Measurements from ENCODE around the gene TMEM72. TPM values are rescaled to one million over a fixed set of nuclear protein-coding genes. Genes with fewer than 3 reads are reported as not detected.
A peak's percentile ranks its signal among the peaks of the same experiment; 100 is the strongest.

Gene TMEM72
- polyA plus RNA-seq, 1 donor (not counting 4 experiments of a cell fraction or from before 2014, with no cell fraction given), result not detected

- Histone ChIP-seq H4K20me1 (ENCODE audit: control insufficient read depth, extremely low read depth, insufficient read depth, low read length) (no peaks in the 10 kb centered on the region), H3K4me2 (ENCODE audit: control insufficient read depth, extremely low read depth, insufficient read depth, low read depth, low read length) (peak overlapping the region; percentile 73), H3K27ac (ENCODE audit: control insufficient read depth, insufficient read depth, low read length) (peak overlapping the region; percentile 85), H3K27me3 (ENCODE audit: control insufficient read depth, extremely low read depth, insufficient read depth, low read length) (no peaks in the 10 kb centered on the region), H3K36me3 (ENCODE audit: control insufficient read depth in 2 of 2, extremely low read depth in 1 of 2, insufficient read depth in 2 of 2, low read length in 2 of 2) (no peaks in the 10 kb centered on the region), H3K4me1 (ENCODE audit: control insufficient read depth, extremely low read depth, insufficient read depth, low read length) (peaks cover 45% of the 10 kb centered on the region), H3K79me2 (ENCODE audit: control insufficient read depth, insufficient read depth, low read length) (no peaks in the 10 kb centered on the region), H3K9ac (ENCODE audit: control insufficient read depth, extremely low read depth, insufficient read depth, low read length) (peak overlapping the region; percentile 65), H3K9me1 (ENCODE audit: control insufficient read depth, extremely low read depth, insufficient read depth, low read length) (no peaks in the 10 kb centered on the region), H3K4me3 (ENCODE audit: control insufficient read depth in 2 of 3, extremely low read depth in 1 of 3, insufficient read depth in 2 of 3, low read depth in 1 of 3, low read length in 3 of 3) (no peak overlapping the region), H2AFZ (ENCODE audit: control insufficient read depth, low read length) (no peak overlapping the region), H3K9me3 (ENCODE audit: control insufficient read depth, low read depth, low read length) (no peaks in the 10 kb centered on the region)
- DNase-seq (ENCODE audit: low read depth, low spot score) (no peak), FAIRE-seq (no peak)
- TF ChIP-seq, protein P1, sequence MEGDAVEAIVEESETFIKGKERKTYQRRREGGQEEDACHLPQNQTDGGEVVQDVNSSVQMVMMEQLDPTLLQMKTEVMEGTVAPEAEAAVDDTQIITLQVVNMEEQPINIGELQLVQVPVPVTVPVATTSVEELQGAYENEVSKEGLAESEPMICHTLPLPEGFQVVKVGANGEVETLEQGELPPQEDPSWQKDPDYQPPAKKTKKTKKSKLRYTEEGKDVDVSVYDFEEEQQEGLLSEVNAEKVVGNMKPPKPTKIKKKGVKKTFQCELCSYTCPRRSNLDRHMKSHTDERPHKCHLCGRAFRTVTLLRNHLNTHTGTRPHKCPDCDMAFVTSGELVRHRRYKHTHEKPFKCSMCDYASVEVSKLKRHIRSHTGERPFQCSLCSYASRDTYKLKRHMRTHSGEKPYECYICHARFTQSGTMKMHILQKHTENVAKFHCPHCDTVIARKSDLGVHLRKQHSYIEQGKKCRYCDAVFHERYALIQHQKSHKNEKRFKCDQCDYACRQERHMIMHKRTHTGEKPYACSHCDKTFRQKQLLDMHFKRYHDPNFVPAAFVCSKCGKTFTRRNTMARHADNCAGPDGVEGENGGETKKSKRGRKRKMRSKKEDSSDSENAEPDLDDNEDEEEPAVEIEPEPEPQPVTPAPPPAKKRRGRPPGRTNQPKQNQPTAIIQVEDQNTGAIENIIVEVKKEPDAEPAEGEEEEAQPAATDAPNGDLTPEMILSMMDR (optimal IDR thresholded peaks at IDR 0.05 in 1 of 3, IDR thresholded peaks at IDR 0.05 in 1 of 3, conservative IDR thresholded peaks at IDR 0.05 in 1 of 3; ENCODE audit: extremely low read depth in 1 of 3, insufficient read depth in 2 of 3, low read length in 3 of 3), result no peak
- no peak for TF ChIP-seq EZH2 (IDR thresholded peaks at IDR 0.05; ENCODE audit: low read length)
- dilution Hi-C loops (cut with MboI; ENCODE audit: extremely low pct_ligation_motif_present, low sequenced_read_pairs), result no loop called here
These were observed 71.0 kb downstream of the TMEM72 start for GRCh38 chr10:44982114-44982460.

- Histone ChIP-seq H3K9ac (ENCODE audit: control insufficient read depth, extremely low read depth, insufficient read depth, low read length) (no peak overlapping the region), H3K27ac (ENCODE audit: control insufficient read depth, insufficient read depth, low read length) (no peak overlapping the region)
- dilution Hi-C loops (cut with MboI; ENCODE audit: extremely low pct_ligation_motif_present, low sequenced_read_pairs), result no loop called here
These were observed 71.4 kb downstream of the TMEM72 start for GRCh38 chr10:44982496-44982895.

More at GRCh38 chr10:44982496-44982895, 71.4 kb downstream of the TMEM72 start:
- Histone ChIP-seq H3K4me1 (ENCODE audit: control insufficient read depth, extremely low read depth, insufficient read depth, low read length) (peaks cover 45% of the 10 kb centered on the region), H3K4me2 (ENCODE audit: control insufficient read depth, extremely low read depth, insufficient read depth, low read depth, low read length) (no peak overlapping the region), H3K9me1 (ENCODE audit: control insufficient read depth, extremely low read depth, insufficient read depth, low read length) (no peaks in the 10 kb centered on the region), H4K20me1 (ENCODE audit: control insufficient read depth, extremely low read depth, insufficient read depth, low read length) (no peaks in the 10 kb centered on the region), H3K4me3 (ENCODE audit: control insufficient read depth in 2 of 3, extremely low read depth in 1 of 3, insufficient read depth in 2 of 3, low read depth in 1 of 3, low read length in 3 of 3) (no peak overlapping the region), H3K9me3 (ENCODE audit: control insufficient read depth, low read depth, low read length) (no peaks in the 10 kb centered on the region), H3K36me3 (ENCODE audit: control insufficient read depth in 2 of 2, extremely low read depth in 1 of 2, insufficient read depth in 2 of 2, low read length in 2 of 2) (no peaks in the 10 kb centered on the region), H3K27me3 (ENCODE audit: control insufficient read depth, extremely low read depth, insufficient read depth, low read length) (no peaks in the 10 kb centered on the region), H3K79me2 (ENCODE audit: control insufficient read depth, insufficient read depth, low read length) (no peaks in the 10 kb centered on the region), H2AFZ (ENCODE audit: control insufficient read depth, low read length) (no peak overlapping the region)
- DNase-seq (ENCODE audit: low read depth, low spot score), result no peak
- no peak for TF ChIP-seq EZH2 (IDR thresholded peaks at IDR 0.05; ENCODE audit: low read length)
- TF ChIP-seq, protein P1 (optimal IDR thresholded peaks at IDR 0.05 in 1 of 3, IDR thresholded peaks at IDR 0.05 in 1 of 3, conservative IDR thresholded peaks at IDR 0.05 in 1 of 3; ENCODE audit: extremely low read depth in 1 of 3, insufficient read depth in 2 of 3, low read length in 3 of 3), result no peak
- no peak for FAIRE-seq
